Right ventricle myocardium inferior (tissue), 1 donor: ENCODE results near the gene MAGEC1. TPM values are rescaled to one million over a fixed set of nuclear protein-coding genes. Genes with fewer than 3 reads are reported as not detected.

ENCODE experiments used
- ATAC-seq: fragments of 200-7000 bp; cut with Tn5 transposase; one replicate; pipeline ENCODE4 v1.9.1; 2020; ENCODE audit warnings: mild to moderate bottlenecking, moderate library complexity
- DNase-seq: peaks from one replicate; pipeline ENCODE4 v3.0.0; 2021; ENCODE audit errors: missing footprints
- intact Hi-C: fragments of 100-400 bp; cut with DNase I; formaldehyde crosslinking; loops from one replicate; pipeline ENCODE4 v1.11.0; 2022
- total RNA-seq: library from RNA; stranded (reverse); fragmentation: NEBNext Ultra II Directional; extraction: Animal tissue kit (Norgen Biotek cat#: 25700); gene quantifications from one replicate; pipeline ENCODE4 v1.2.1, GENCODE V29; 2021
- donor health status: DM: no; HTN: yes; CAD: no; lungs with severe emphysema.

Gene MAGEC1
- total RNA-seq, 1 donor from 2014 or later: not detected

GRCh38 chrX:141958675-141959074 is 55.0 kb downstream of the MAGEC1 start:
- intact Hi-C loops: no loop called here
- ATAC-seq: no peak
- no peak for DNase-seq

Other genes with a start within 250 kb of the MAGEC1 start
- not detected for gene SPANXD, start 205.2 kb upstream of the MAGEC1 start, total RNA-seq
- not detected for gene MAGEC3, start 65.6 kb upstream of the MAGEC1 start, total RNA-seq